ACC112 (cell line): ENCODE data around the gene TWSG1.

Experiments used
- H2AFZ ChIP-seq: fragments of 200-600 bp; sonication (generic); one replicate; pipeline ENCODE4 v1.6.0; 2017; ENCODE audit warnings: antibody characterized with exemption, low read length; ENCODE audit not compliant: unreplicated experiment
- H3K27ac ChIP-seq: fragments of 200-600 bp; sonication (generic); 2 replicates; pipeline ENCODE4 v1.5.1; 2014; ENCODE audit warnings: low read depth, mild to moderate bottlenecking, antibody characterized with exemption, low read length, moderate library complexity
- H3K27me3 ChIP-seq: fragments of 200-600 bp; sonication (generic); 2 replicates; pipeline ENCODE4 v1.6.1; 2014; ENCODE audit warnings: mild to moderate bottlenecking, antibody characterized with exemption, low read length, moderate library complexity, mixed read lengths; ENCODE audit not compliant: insufficient read depth
- H3K36me3 ChIP-seq: fragments of 200-600 bp; sonication (generic); 2 replicates; pipeline ENCODE4 v1.6.1; 2016; ENCODE audit warnings: mild to moderate bottlenecking, antibody characterized with exemption, low read length, moderate library complexity, mixed read lengths; ENCODE audit not compliant: insufficient read depth
- H3K4me1 ChIP-seq: fragments of 200-600 bp; sonication (generic); one replicate; pipeline ENCODE4 v1.6.1; 2016; ENCODE audit warnings: low read length, mixed read lengths; ENCODE audit not compliant: insufficient read depth, unreplicated experiment, control insufficient read depth
- H3K4me3 ChIP-seq: fragments of 200-600 bp; sonication (generic); 2 replicates; pipeline ENCODE4 v1.5.1; 2014; ENCODE audit warnings: mild to moderate bottlenecking, low read depth, low read length
- H3K79me2 ChIP-seq: fragments of 200-600 bp; sonication (generic); one replicate; pipeline ENCODE4 v1.6.0; 2016; ENCODE audit warnings: low read length; ENCODE audit not compliant: control insufficient read depth, unreplicated experiment, insufficient read depth

The TWSG1 gene

GRCh38 chr18:9334329-9334972 lies at the start of gene TWSG1:
Gene TWSG1 (plus strand): TSS chr18:9334773. CDS start chr18:9337230, 2,457 bp downstream.
- H3K27ac ChIP-seq, result peak within 1 kb of the TSS; percentile 64
- H3K4me3 ChIP-seq, result peak within 1 kb of the TSS; percentile 99

GRCh38 chr18:9285604-9286003 lies 49.0 kb upstream of the TWSG1 start:
- no peaks in the 10 kb centered on the region for H3K79me2 ChIP-seq
- peaks cover 5% of the 10 kb centered on the region; the same call in 1 of the 2 replicates for H3K36me3 ChIP-seq

More at GRCh38 chr18:9334329-9334972, at the start of gene TWSG1:
- Histone ChIP-seq H3K27me3 (no peaks in the 10 kb centered on the region), H3K4me1 (peaks cover 22% of the 10 kb centered on the region), H3K36me3 (peaks cover 7% of the 10 kb centered on the region; the same call in 1 of the 2 replicates), H2AFZ (peak within 1 kb of the TSS; percentile 95), H3K79me2 (peaks cover 28% of the 10 kb centered on the region)

GRCh38 chr18:9287036-9287435 lies 47.5 kb upstream of the TWSG1 start:
- no peaks in the 10 kb centered on the region for H3K27me3 ChIP-seq
- H3K4me3 ChIP-seq, result no peak overlapping the region
- H2AFZ ChIP-seq, result no peak overlapping the region
- H3K27ac ChIP-seq, result no peak overlapping the region
- no peaks in the 10 kb centered on the region for H3K4me1 ChIP-seq
- H3K36me3 ChIP-seq, result peaks cover 5% of the 10 kb centered on the region; the same call in 1 of the 2 replicates
- no peaks in the 10 kb centered on the region for H3K79me2 ChIP-seq

More at GRCh38 chr18:9285604-9286003, 49.0 kb upstream of the TWSG1 start:
- H3K27me3 ChIP-seq, result no peaks in the 10 kb centered on the region
- no peak overlapping the region for H3K4me3 ChIP-seq
- no peak overlapping the region for H3K27ac ChIP-seq
- H2AFZ ChIP-seq, result no peak overlapping the region
- no peaks in the 10 kb centered on the region for H3K4me1 ChIP-seq

GRCh38 chr18:9289698-9290097 lies 44.9 kb upstream of the TWSG1 start:
- Histone ChIP-seq H3K27ac (no peak overlapping the region), H3K36me3 (no peaks in the 10 kb centered on the region), H3K27me3 (no peaks in the 10 kb centered on the region), H2AFZ (no peak overlapping the region), H3K4me3 (no peak overlapping the region), H3K4me1 (no peaks in the 10 kb centered on the region), H3K79me2 (no peaks in the 10 kb centered on the region)

- no peak overlapping the region for H3K4me3 ChIP-seq
- H3K27me3 ChIP-seq, result no peaks in the 10 kb centered on the region
- H3K79me2 ChIP-seq, result no peaks in the 10 kb centered on the region
- no peak overlapping the region for H2AFZ ChIP-seq
- no peaks in the 10 kb centered on the region for H3K36me3 ChIP-seq
- H3K27ac ChIP-seq, result no peak overlapping the region
- no peaks in the 10 kb centered on the region for H3K4me1 ChIP-seq
Measured at GRCh38 chr18:9290156-9290555, 44.4 kb upstream of the TWSG1 start.

GRCh38 chr18:9292047-9292446 lies 42.5 kb upstream of the TWSG1 start:
- no peak overlapping the region for H3K27ac ChIP-seq
- H2AFZ ChIP-seq, result no peak overlapping the region
- H3K4me3 ChIP-seq, result no peak overlapping the region
- no peaks in the 10 kb centered on the region for H3K27me3 ChIP-seq
- no peaks in the 10 kb centered on the region for H3K79me2 ChIP-seq
- no peaks in the 10 kb centered on the region for H3K36me3 ChIP-seq
- H3K4me1 ChIP-seq, result no peaks in the 10 kb centered on the region

- Histone ChIP-seq H3K79me2 (no peaks in the 10 kb centered on the region), H3K36me3 (no peaks in the 10 kb centered on the region), H3K27me3 (no peaks in the 10 kb centered on the region), H3K27ac (no peak overlapping the region), H2AFZ (no peak overlapping the region), H3K4me1 (no peaks in the 10 kb centered on the region), H3K4me3 (no peak overlapping the region)
Measured at GRCh38 chr18:9293948-9294347, 40.6 kb upstream of the TWSG1 start.

GRCh38 chr18:9296233-9297006 lies 38.2 kb upstream of the TWSG1 start:
- H3K4me1 ChIP-seq, result no peaks in the 10 kb centered on the region
- no peak overlapping the region for H3K27ac ChIP-seq
- no peaks in the 10 kb centered on the region for H3K36me3 ChIP-seq
- no peak overlapping the region for H3K4me3 ChIP-seq
- no peaks in the 10 kb centered on the region for H3K27me3 ChIP-seq
- H2AFZ ChIP-seq, result no peak overlapping the region
- no peaks in the 10 kb centered on the region for H3K79me2 ChIP-seq

GRCh38 chr18:9297007-9297393 lies 37.6 kb upstream of the TWSG1 start:
- Histone ChIP-seq H3K79me2 (no peaks in the 10 kb centered on the region), H3K27me3 (no peaks in the 10 kb centered on the region), H3K4me3 (no peak overlapping the region), H3K4me1 (no peaks in the 10 kb centered on the region), H3K27ac (no peak overlapping the region), H2AFZ (no peak overlapping the region), H3K36me3 (no peaks in the 10 kb centered on the region)

- Histone ChIP-seq H3K27me3 (no peaks in the 10 kb centered on the region), H3K4me3 (no peak overlapping the region), H3K36me3 (no peaks in the 10 kb centered on the region), H3K4me1 (no peaks in the 10 kb centered on the region), H3K27ac (no peak overlapping the region), H3K79me2 (no peaks in the 10 kb centered on the region), H2AFZ (no peak overlapping the region)
Measured at GRCh38 chr18:9304388-9305070, 30.0 kb upstream of the TWSG1 start.
